Occipital lobe (tissue), 2 donors: Measurements from ENCODE around the gene TRAK1. TPM values are rescaled to one million over a fixed set of nuclear protein-coding genes. Genes with fewer than 3 reads are reported as not detected.

Experiments used
- DNase-seq: peaks from one replicate; lab custom pipeline; 2025; lab: John Stamatoyannopoulos, UW
- total RNA-seq: library from RNA; depleted of rRNA; stranded (reverse); fragments of >200 nt; gene quantifications from one replicate; pipeline ENCODE4 v1.2.3, GENCODE V29; 2014

Gene TRAK1
- total RNA-seq, 1 donor from 2014 or later, result 46.3 TPM

GRCh38 chr3:42066516-42067181 is 24.5 kb upstream of the TRAK1 start:
- no peak for DNase-seq

- DNase-seq, result no peak
Measured at GRCh38 chr3:42067326-42067725, 23.8 kb upstream of the TRAK1 start.

GRCh38 chr3:42068303-42069088 is 22.7 kb upstream of the TRAK1 start:
- DNase-seq, result no peak

- no peak for DNase-seq
Measured at GRCh38 chr3:42070089-42070488, 21.1 kb upstream of the TRAK1 start.

- DNase-seq, result no peak
Measured at GRCh38 chr3:42070524-42070923, 20.6 kb upstream of the TRAK1 start.

GRCh38 chr3:42071904-42072812 is 19.0 kb upstream of the TRAK1 start:
- peak; percentile 90 for DNase-seq

- DNase-seq, result peak; percentile 6
Measured at GRCh38 chr3:42072831-42073301, 18.3 kb upstream of the TRAK1 start.

- DNase-seq, result no peak
Measured at GRCh38 chr3:42077785-42078184, 13.4 kb upstream of the TRAK1 start.

- no peak for DNase-seq
Measured at GRCh38 chr3:42078677-42079076, 12.5 kb upstream of the TRAK1 start.

GRCh38 chr3:42079701-42080452 is 11.3 kb upstream of the TRAK1 start:
- no peak for DNase-seq

- DNase-seq, result peak; percentile 14
Measured at GRCh38 chr3:42080453-42080872, 10.7 kb upstream of the TRAK1 start.

- DNase-seq, result no peak
Measured at GRCh38 chr3:42081838-42082473, 9.2 kb upstream of the TRAK1 start.

- no peak for DNase-seq
Measured at GRCh38 chr3:42084586-42084985, 6.6 kb upstream of the TRAK1 start.

GRCh38 chr3:42085641-42086376 is 5.3 kb upstream of the TRAK1 start:
- DNase-seq, result no peak

- no peak for DNase-seq
Measured at GRCh38 chr3:42088803-42089530, 2.2 kb upstream of the TRAK1 start.

GRCh38 chr3:42092006-42092405 is 849 bp downstream of the TRAK1 start:
- no peak for DNase-seq

- DNase-seq, result no peak
Measured at GRCh38 chr3:42094128-42094527, 3.0 kb downstream of the TRAK1 start.

- DNase-seq, result no peak
Measured at GRCh38 chr3:42094691-42095391, 3.7 kb downstream of the TRAK1 start.

GRCh38 chr3:42095540-42095939 is 4.4 kb downstream of the TRAK1 start:
- DNase-seq, result no peak
